ENCODE measurements around the gene LARP1B. TPM values are rescaled to one million over a fixed set of nuclear protein-coding genes. Genes with fewer than 3 reads are reported as not detected.

Gene LARP1B
- total RNA-seq, 1 experiment from 2014 or later: 42.9 TPM

- no peak overlapping the region for H4K91ac ChIP-seq (ENCODE audit: insufficient read length, low read depth, low read length)
- H3K56ac ChIP-seq (ENCODE audit: insufficient read length, low read depth, low read length): no peak overlapping the region
- no peak overlapping the region for H2BK120ac ChIP-seq (ENCODE audit: low read depth, low read length, poor library complexity, severe bottlenecking)
- H2BK20ac ChIP-seq (ENCODE audit: low read depth, low read length, poor library complexity, severe bottlenecking): no peak overlapping the region
- no peak overlapping the region for H2BK5ac ChIP-seq (ENCODE audit: insufficient read length, low read length)
- no peaks in the 10 kb centered on the region for H3K79me1 ChIP-seq (ENCODE audit: insufficient read depth, low read depth, low read length, poor library complexity, severe bottlenecking)
- no peaks in the 10 kb centered on the region for H3K27me3 Mint-ChIP-seq (ENCODE audit: low read depth)
- no peak overlapping the region for H4K8ac ChIP-seq (replicated peaks; ENCODE audit: insufficient read length, low read depth, low read length)
- no peaks in the 10 kb centered on the region for H3K23me2 ChIP-seq (ENCODE audit: insufficient read length, low read depth, low read length, poor library complexity, severe bottlenecking)
- no peak overlapping the region for H3K4me3 Mint-ChIP-seq
- no peak for DNase-seq
- H4K5ac ChIP-seq (ENCODE audit: insufficient read length, low read depth, low read length): no peak overlapping the region
- WGBS (ENCODE audit: extremely low coverage, insufficient read length, low lambda C conversion rate): no CpG with 5 or more reads among the region's 2 CpGs
- no peak overlapping the region for H3K27ac ChIP-seq (ENCODE audit: insufficient read length, low read depth, low read length)
- H3K79me2 ChIP-seq (ENCODE audit: insufficient read depth, low read length): no peaks in the 10 kb centered on the region
- H4K20me1 ChIP-seq (ENCODE audit: control insufficient read depth, insufficient read depth, insufficient read length): no peaks in the 10 kb centered on the region
- no peak overlapping the region for H3K18ac ChIP-seq (ENCODE audit: insufficient read length, low read depth, low read length)
- H2BK15ac ChIP-seq (ENCODE audit: low read depth, low read length): no peak overlapping the region
- no peak for TF ChIP-seq CTCF (conservative IDR thresholded peaks at IDR 0.05)
- no peak overlapping the region for H2AK5ac ChIP-seq (ENCODE audit: insufficient read length, low read length)
- no peak overlapping the region for H3K27ac Mint-ChIP-seq
- no peaks in the 10 kb centered on the region for H3K9me3 Mint-ChIP-seq
- no peak overlapping the region for H3T11ph ChIP-seq (ENCODE audit: low read length)
- H3K4me1 ChIP-seq (ENCODE audit: insufficient read depth, low read length): peaks cover 2% of the 10 kb centered on the region; the same call in 1 of the 2 replicates
- H3K9me3 ChIP-seq (ENCODE audit: control insufficient read depth, low read depth, low read length): no peaks in the 10 kb centered on the region
- no peak overlapping the region for H3K14ac ChIP-seq (ENCODE audit: insufficient read depth, low read length)
- no peak overlapping the region for H3K4me2 ChIP-seq (ENCODE audit: insufficient read depth, insufficient read length, low read length)
- H3K4ac ChIP-seq (ENCODE audit: low read depth, low read length): no peak overlapping the region
- no peaks in the 10 kb centered on the region for H3K27me3 ChIP-seq (ENCODE audit: insufficient read depth, low read length)
- H2BK12ac ChIP-seq (ENCODE audit: insufficient read length, low read depth, low read length): no peak overlapping the region
- no peak overlapping the region for H3K9ac ChIP-seq (ENCODE audit: extremely low read depth, insufficient read length, low read length)
- no peak overlapping the region for H3K23ac ChIP-seq (ENCODE audit: insufficient read length, low read depth, low read length)
- H3K4me1 Mint-ChIP-seq: peaks cover 18 to 20% of the 10 kb centered on the region in 2 experiments
- H3K36me3 Mint-ChIP-seq (ENCODE audit: insufficient read depth in 1 of 3, low read depth in 3 of 3): no peaks in the 10 kb centered on the region
- H2AFZ ChIP-seq (ENCODE audit: low read length): no peak overlapping the region
Measured at GRCh38 chr4:128166982-128167381, 105.9 kb downstream of the LARP1B start.

Measured in H9 (cell line).